ENCODE measurements around the gene NAA50.

The NAA50 gene

GRCh38 chr3:113736548-113737089, 9.4 kb downstream of the NAA50 start:
- no peak overlapping the region for H3K4me3 ChIP-seq (ENCODE audit: low read depth, low read length)
- TF ChIP-seq MAX (IDR thresholded peaks at IDR 0.05; ENCODE audit: low read depth, low read length), result no peak
- TF ChIP-seq POLR2A (IDR thresholded peaks at IDR 0.05; ENCODE audit: extremely low read depth, insufficient read length), result no peak
- peak; percentile 30 for TF ChIP-seq CTCF (IDR thresholded peaks at IDR 0.05; ENCODE audit: low read depth, low read length)
- DNase-seq (ENCODE audit: low read depth), result peak; percentile 78

GRCh38 chr3:113731694-113732093, 14.4 kb downstream of the NAA50 start:
- TF ChIP-seq POLR2A (IDR thresholded peaks at IDR 0.05; ENCODE audit: extremely low read depth, insufficient read length) (no peak), MAX (IDR thresholded peaks at IDR 0.05; ENCODE audit: low read depth, low read length) (no peak), CTCF (IDR thresholded peaks at IDR 0.05; ENCODE audit: low read depth, low read length) (no peak), MYC (IDR thresholded peaks at IDR 0.05; ENCODE audit: low read depth, low read length) (no peak)
- H3K4me3 ChIP-seq (ENCODE audit: low read depth, low read length), result no peak overlapping the region
- no peak for DNase-seq (ENCODE audit: low read depth)

GRCh38 chr3:113730550-113730949, 15.5 kb downstream of the NAA50 start:
- no peak for TF ChIP-seq POLR2A (IDR thresholded peaks at IDR 0.05; ENCODE audit: extremely low read depth, insufficient read length)
- TF ChIP-seq MYC (IDR thresholded peaks at IDR 0.05; ENCODE audit: low read depth, low read length), result no peak
- TF ChIP-seq CTCF (IDR thresholded peaks at IDR 0.05; ENCODE audit: low read depth, low read length), result no peak
- no peak for TF ChIP-seq MAX (IDR thresholded peaks at IDR 0.05; ENCODE audit: low read depth, low read length)

GRCh38 chr3:113728661-113729060, 17.4 kb downstream of the NAA50 start:
- H3K4me3 ChIP-seq (ENCODE audit: low read depth, low read length), result no peak overlapping the region
- TF ChIP-seq MAX (IDR thresholded peaks at IDR 0.05; ENCODE audit: low read depth, low read length), result no peak
- TF ChIP-seq MYC (IDR thresholded peaks at IDR 0.05; ENCODE audit: low read depth, low read length), result no peak
- TF ChIP-seq CTCF (IDR thresholded peaks at IDR 0.05; ENCODE audit: low read depth, low read length), result no peak
- TF ChIP-seq POLR2A (IDR thresholded peaks at IDR 0.05; ENCODE audit: extremely low read depth, insufficient read length), result no peak
- DNase-seq (ENCODE audit: low read depth), result no peak

More at GRCh38 chr3:113730550-113730949, 15.5 kb downstream of the NAA50 start:
- no peak overlapping the region for H3K4me3 ChIP-seq (ENCODE audit: low read depth, low read length)
- no peak for DNase-seq (ENCODE audit: low read depth)

GRCh38 chr3:113721636-113722035, 24.4 kb downstream of the NAA50 start:
- no peak for DNase-seq (ENCODE audit: low read depth)
- TF ChIP-seq MAX (IDR thresholded peaks at IDR 0.05; ENCODE audit: low read depth, low read length) (no peak), POLR2A (IDR thresholded peaks at IDR 0.05; ENCODE audit: extremely low read depth, insufficient read length) (no peak), MYC (IDR thresholded peaks at IDR 0.05; ENCODE audit: low read depth, low read length) (no peak), CTCF (IDR thresholded peaks at IDR 0.05; ENCODE audit: low read depth, low read length) (no peak)
- no peak overlapping the region for H3K4me3 ChIP-seq (ENCODE audit: low read depth, low read length)

All from NB4 (cell line).